ENCODE measurements around the gene RXFP3.
"Not testable (repeated sequence)": the region's sequence is repeated elsewhere in the genome, so short reads cannot be mapped to it uniquely, and the experiment has no call there.

The RXFP3 gene

DNA sequence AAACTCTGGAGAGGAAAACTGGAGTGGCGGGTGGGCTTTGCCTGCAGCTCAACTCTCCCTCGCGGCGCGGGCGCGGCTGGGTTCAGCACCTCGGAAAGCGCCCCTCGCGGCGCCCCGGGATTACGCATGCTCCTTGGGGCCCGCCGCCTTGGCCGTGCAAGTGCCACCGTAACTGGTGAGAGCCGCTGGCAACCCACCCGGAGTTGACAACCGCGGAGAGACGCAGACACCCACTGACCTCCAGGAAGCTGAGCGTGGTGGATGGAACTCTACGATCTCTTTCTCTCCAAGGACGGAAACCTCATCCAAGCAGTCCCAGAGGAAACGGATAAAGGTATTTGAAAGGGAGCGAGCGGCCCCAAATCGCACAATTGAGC lies 194 bp upstream of the RXFP3 start:
- DNase-seq (ENCODE audit: low spot score): peak; percentile 88

DNA sequence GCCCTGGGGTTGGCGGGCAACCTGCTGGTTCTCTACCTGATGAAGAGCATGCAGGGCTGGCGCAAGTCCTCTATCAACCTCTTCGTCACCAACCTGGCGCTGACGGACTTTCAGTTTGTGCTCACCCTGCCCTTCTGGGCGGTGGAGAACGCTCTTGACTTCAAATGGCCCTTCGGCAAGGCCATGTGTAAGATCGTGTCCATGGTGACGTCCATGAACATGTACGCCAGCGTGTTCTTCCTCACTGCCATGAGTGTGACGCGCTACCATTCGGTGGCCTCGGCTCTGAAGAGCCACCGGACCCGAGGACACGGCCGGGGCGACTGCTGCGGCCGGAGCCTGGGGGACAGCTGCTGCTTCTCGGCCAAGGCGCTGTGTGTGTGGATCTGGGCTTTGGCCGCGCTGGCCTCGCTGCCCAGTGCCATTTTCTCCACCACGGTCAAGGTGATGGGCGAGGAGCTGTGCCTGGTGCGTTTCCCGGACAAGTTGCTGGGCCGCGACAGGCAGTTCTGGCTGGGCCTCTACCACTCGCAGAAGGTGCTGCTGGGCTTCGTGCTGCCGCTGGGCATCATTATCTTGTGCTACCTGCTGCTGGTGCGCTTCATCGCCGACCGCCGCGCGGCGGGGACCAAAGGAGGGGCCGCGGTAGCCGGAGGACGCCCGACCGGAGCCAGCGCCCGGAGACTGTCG lies 976 bp downstream of the RXFP3 start:
- no peak for DNase-seq (ENCODE audit: low spot score)

DNA sequence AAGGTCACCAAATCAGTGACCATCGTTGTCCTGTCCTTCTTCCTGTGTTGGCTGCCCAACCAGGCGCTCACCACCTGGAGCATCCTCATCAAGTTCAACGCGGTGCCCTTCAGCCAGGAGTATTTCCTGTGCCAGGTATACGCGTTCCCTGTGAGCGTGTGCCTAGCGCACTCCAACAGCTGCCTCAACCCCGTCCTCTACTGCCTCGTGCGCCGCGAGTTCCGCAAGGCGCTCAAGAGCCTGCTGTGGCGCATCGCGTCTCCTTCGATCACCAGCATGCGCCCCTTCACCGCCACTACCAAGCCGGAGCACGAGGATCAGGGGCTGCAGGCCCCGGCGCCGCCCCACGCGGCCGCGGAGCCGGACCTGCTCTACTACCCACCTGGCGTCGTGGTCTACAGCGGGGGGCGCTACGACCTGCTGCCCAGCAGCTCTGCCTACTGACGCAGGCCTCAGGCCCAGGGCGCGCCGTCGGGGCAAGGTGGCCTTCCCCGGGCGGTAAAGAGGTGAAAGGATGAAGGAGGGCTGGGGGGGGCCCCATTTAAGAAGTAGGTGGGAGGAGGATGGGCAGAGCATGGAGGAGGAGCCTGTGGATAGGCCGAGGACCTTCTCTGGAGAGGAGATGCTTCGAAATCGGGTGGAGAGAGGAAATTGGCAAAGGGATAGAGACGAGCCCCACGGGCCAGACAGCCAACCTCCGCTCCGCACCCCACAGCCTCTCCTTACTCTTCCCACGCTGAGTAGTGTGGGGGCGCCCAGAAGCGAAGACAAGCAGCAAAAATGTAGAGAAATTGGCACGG lies 1.7 kb downstream of the RXFP3 start:
- DNase-seq (ENCODE audit: low spot score): no peak

DNA sequence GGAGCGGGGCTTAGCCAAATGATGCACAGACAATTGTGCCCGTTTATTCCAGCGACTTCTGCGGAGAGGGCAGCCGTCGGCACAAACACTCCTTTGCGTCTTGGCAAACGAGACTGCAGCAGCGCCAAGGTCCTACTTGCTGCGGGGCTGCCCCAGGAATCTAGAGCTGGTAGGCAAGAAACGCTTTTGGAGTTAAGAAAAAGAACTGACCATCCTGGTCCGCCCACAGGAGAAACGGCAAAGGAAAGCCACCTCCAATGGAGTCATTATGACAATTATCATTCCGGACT lies 2.3 kb downstream of the RXFP3 start:
- no peak for DNase-seq (ENCODE audit: low spot score)

DNA sequence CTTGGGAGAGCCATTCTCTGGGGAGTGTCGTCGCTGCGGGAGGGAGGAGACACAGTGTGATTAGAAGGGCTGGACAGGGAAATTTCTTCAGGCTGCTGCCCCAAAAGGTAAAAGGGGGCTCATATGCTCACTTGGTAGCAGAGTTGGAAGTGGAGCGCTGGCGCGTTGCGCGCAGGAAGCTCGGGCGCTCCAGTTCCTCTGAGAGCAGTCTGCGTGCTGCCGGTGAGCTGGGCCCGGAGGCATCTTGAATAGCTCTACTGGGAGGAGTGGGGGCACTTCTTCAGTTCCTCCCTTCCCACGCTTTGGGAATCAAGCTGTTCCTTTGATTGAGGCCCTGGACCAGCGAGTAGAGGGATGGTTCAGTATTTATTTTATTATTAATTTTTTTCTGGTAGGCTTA lies 2.7 kb downstream of the RXFP3 start:
- DNase-seq (ENCODE audit: low spot score): no peak

DNA sequence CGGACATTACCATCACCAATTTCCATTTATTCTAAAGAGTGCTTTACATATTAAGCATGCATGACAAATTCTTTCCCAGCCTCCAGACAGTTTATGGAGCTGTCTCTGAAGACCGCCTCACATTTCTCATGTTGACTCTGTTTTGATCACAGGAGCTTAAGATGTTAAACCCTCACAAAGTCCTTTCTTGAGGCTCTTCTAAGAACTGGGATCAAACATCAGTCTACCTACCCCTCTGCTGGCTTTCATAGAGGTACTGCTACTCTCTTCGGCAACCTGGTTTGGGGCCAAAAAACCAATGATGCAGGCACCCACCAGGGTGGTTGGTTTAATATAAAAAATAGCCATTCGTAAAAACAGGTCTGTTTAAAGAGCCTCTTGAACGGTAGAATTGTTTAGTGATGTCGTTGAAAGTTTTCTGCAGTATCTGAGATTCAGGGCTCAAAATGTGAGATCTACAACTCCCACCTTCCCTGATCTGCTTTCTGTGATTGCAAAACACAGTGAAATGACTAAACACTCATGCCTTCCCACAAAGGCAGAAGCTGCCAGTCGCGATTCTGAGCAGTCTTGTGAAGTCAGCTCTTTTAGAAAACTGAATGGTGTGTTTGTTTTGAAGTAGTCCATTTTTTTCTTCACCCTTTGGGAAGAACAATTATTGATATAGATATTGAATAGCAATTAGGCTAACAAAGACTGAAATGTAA lies 3.5 kb downstream of the RXFP3 start:
- DNase-seq (ENCODE audit: low spot score): peak; percentile 50

DNA sequence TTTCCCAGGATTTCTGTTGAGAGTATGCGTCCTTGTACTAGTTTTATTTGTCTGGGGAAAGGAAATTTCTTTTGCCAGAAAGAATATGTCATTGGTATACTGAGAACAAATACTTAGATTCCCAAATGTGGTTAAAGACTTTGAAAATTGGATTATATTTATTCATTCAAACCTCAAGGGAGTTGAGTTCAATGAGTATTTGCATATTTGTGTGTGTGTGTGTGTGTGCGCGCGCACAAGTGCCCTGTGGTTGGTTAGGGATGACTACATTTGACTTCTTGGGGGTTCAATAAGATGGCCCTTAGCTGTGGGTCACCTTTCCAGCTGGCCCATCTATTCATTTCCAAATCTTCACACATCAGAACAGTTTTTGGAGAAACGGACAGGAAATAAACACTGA lies 4.9 kb downstream of the RXFP3 start:
- no peak for DNase-seq (ENCODE audit: low spot score)

DNA sequence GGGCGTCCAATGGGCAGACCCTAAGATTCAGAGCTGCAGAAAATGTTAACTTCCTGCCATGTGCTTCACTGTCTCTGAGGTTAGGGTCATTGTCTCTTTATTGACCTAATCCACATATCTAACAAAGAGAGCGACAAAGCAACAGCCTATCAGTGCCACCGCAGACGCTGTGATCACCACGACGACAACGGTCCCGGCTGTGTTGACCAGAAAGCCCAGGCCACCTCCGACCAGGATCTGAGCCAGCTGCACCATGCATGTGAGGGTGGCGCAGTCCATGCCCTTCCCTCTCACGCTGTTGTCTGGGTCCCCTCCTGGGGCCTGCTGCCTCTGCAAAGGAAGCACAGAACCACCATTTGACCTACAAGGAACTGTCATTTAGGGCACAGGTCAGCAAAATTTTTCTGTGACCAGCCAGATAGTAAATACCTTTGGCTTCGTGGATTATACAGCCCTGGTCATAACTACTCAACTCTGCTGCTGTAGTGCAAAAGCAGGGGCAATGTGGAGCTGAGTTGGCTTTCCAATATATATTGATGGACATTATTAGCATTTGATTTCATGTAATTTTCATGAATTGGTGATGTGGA lies 8.5 kb downstream of the RXFP3 start:
- DNase-seq (ENCODE audit: low spot score): no peak

DNA sequence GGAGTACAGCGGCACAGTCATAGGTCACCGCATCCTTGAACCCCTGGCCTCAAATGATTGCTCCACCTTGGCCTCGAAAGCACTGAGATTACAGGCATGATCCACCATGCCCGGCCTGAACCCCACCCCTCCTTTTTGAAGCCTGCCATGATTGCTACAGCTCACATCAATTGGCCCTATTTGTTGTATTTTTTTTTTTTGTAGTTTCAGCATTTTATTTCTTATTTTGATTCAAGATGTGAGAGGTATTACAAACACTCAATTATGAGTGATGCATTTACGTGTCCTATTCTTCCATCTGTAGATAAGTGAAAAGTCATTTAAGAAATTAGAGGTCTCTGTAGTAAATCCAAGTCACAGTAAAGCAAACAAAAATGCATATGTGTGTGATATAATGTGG lies 16.0 kb downstream of the RXFP3 start:
- not testable (repeated sequence) for DNase-seq (ENCODE audit: low spot score)

DNA sequence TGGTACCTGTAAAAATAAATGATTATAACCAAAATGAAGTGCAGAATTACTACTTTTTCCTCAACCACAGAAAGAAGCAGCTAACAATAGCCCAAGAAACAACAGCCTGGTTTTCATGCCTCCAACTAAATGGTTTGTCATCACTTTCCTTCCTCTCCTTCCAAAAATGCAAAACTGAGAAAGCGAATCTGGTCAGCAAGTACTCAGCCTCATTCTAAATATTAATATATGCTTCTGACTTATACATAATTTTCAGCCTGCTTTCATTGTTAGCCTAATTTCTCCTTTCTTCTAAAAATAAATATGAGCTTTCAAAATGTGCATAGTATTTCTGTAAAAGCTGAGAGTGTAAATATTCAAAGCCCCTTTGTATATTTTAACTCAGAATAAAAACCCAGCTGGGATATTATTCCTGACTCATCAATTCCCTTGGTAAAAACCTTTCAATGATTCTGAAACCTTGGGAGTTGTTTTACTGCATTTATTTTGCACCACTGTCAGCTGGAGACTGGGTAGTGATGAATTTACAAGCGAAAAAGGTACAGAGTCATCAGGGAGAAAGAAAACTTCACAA lies 21.5 kb downstream of the RXFP3 start:
- no peak for DNase-seq (ENCODE audit: low spot score)

DNA sequence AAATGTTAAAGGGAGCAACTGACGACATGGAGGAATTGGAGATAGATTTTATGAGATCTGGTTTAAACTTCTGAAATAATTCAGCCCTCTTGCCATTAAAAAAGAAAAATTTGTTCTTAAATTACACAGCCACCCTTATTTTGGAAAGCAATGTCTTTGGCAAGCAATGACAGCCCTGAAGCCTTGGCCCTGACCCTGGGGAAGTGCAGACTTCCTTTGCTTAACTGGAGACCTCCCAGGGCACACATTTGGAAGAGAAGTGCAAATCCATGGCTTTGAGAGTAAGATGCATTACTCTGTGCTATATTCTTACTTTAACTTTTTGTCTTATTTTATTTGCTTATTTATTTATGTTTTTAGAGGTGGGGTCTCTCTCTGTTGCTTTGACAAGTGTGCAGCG lies 22.0 kb downstream of the RXFP3 start:
- no peak for DNase-seq (ENCODE audit: low spot score)

DNA sequence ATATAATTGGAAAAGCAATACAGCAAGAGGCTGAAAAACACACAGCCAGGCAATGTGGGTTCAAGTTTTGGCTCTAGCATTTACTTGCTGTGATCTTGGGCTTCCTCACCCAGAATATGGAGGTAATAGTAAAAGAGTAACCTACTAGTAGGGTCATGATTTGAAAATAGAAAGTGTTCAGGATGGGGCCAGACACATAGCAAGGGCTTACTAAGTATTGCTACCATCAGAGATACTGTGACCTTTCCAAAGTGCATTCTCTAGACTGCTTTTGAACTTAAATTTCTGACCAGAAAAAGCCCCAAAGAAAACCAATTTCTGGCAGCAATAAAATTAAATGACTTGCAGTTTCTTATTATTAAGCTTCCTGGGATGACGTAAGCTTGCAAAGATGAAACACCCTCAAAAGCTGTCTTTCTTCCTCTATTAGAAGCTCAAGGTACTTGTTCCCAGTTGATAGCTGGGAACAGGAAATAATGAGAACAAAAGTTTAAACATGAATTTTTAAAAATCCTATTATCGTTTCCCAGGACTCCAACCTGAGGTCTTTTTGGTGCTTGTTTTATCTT lies 28.0 kb downstream of the RXFP3 start:
- no peak for DNase-seq (ENCODE audit: low spot score)

DNA sequence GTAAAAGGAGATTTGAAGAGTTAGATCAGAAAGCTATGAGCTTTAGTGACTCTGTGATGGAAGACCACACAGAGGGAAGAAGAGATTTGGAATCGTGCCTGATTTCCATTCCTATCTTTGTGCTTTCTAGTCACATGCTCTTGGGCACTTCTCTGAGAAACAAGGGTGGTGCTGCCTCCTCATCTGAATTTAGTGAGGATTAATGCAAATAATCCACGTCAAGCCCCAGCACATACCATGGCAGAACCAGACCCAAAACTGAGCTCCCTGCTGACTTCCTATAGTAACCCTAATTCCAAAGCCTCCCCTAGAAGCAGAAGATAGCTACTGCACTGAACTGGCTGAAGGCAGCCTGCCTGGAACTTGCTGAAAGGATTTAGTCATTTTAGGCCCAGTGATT lies 30.6 kb downstream of the RXFP3 start:
- no peak for DNase-seq (ENCODE audit: low spot score)

DNA sequence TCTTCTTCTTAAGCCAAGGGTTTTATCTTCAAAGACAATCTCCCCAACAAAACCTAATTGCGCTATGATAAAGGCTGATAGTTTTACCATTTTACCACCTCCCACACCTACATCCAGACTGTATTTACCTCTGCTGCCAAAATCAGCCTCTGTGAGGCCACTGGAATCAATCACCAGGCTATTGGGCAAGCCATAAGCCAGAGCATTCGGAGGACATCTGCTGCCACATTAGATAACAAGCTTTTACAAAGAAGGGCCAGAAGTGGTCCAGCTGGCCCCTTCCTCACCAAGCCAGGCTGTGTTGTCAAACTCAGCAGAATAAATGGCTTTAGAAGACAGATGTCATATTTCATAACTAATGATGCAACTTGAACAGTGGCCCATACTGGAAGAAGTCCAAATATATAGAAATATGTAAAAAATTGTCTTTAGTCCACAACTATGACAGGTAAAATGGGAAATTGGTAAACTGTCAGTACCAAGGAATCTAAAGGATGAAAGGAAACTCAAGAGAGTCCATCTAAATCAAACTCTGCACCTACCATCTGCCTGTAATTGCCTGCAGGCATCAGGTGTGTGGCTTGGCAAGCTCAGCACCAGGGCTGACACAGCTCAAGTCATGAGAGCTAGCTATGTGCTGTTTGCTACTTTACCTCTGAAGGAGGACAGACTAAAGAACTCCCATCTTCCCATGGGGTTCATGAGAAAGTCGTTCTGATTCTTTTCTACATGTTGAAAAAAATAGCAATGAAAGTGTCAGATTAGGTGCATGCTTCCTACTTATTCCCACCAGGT lies 32.2 kb downstream of the RXFP3 start:
- no peak for DNase-seq (ENCODE audit: low spot score)

DNA sequence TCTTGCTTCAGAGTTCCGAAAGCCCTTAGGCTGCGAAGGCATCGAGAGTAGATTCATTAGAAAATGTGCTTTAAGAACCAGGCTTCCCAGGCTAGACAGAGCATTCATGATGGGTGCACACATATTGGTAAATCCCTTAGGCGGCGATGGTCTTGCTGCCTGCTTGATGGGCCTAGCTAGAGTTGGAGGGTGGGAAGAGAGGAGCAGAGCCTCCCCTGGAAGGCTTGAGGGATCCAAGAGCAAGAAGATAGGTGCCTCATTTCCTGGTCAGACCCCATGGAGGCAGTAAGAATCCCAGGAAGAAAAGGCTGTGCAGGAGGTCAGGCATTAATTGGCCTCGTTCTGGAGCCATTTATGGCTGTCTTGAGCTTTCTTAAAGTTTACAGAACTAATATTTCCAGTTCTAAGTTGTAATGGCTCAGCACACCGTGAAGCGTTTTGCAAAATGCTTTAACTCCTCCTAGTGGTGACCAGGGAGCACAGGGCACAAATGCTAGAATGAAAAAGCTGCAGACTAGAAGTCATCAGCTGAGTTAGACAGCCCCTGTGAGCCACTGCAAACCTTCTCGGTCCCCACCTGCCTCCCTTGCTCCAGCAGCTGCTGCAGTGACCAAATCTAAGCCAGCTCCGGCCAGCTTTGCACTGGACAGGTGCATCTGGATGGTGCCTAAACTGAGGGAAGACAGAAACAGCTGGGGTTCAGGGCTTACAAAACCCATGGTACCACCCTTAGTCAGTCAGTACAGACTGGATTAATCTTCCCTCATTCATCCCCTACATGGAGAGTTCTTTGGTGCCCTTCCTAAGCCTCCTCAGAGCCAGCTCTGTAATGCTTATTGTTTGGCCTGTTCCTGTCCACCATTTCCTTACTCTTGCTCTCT lies 33.6 kb downstream of the RXFP3 start:
- peak; percentile 75 for DNase-seq (ENCODE audit: low spot score)

DNA sequence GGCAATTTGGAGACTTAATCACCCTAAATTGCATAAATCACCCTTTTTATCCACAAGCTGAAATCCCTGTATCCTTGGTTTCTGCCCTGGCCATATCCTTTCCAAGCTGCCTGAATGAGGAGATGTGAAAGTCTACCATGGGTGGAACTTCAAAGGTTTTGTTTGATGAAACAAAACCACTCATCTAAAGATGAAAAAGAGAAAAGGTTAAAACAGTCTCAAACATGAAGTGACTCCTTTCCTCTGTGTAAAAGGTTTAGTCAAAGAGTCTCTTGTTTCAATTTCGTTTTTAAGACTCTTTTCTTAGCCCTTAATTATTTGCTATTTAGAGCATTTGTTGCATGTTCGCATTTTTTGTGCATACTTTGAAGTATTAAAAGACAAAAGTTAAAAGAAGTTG lies 37.1 kb downstream of the RXFP3 start:
- DNase-seq (ENCODE audit: low spot score): no peak

DNA sequence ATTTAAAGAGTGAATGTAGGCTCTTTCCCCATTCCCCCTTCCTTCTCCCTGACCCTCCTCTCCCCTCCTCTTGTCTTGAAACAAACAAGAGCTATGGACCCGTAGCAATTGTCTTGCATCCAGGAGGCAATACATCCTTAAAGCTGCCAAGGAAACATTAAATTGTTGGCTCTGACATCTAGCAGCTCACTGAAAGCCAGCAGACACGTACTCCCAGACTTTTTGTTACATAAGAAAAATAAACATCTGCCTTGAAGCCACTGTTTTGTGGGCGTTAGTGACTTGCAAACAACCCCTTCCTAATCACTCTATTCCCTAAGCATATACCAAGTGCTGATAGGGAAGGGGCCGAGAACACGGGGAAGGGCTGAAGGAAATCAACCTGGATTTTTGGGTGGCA lies 39.7 kb downstream of the RXFP3 start:
- no peak for DNase-seq (ENCODE audit: low spot score)

DNA sequence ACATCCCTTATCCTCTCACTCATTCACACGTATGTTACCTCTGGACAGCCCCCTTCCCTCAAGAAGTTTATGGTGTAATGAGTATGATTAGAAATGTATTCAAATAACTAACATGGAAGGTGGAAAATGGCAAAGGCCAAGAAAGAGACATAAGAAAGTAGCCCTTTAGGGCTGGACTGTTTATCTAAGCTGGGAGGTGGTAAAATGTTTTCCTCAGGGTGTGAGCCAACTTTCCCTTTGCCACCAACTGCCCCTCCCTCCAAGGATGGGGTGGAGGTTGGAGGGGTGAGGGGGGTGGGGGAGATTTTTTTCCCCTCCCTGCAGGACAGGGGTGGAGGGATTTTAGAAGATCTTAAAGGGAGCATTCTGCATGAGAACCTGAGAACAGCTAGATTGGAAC lies 40.1 kb downstream of the RXFP3 start:
- no peak for DNase-seq (ENCODE audit: low spot score)

DNA sequence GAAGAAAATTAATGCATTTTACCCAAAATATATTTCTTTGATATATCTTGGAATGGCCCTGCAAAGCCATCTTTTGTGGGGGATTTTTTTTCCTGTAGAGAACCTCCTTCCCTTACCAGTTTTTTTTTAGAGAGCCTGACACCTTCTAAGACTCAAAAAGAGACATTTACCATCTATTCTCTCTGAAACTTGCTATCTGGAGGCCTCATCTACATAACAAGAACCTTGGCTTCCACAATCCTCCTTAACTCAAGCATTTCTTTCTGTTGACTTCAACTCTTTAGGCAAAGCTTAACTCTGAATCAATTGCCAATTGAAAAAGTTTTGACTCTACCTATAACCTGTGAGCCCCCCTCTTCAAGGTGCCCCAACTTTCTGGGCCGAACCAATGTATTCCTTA lies 42.1 kb downstream of the RXFP3 start:
- no peak for DNase-seq (ENCODE audit: low spot score)

DNA sequence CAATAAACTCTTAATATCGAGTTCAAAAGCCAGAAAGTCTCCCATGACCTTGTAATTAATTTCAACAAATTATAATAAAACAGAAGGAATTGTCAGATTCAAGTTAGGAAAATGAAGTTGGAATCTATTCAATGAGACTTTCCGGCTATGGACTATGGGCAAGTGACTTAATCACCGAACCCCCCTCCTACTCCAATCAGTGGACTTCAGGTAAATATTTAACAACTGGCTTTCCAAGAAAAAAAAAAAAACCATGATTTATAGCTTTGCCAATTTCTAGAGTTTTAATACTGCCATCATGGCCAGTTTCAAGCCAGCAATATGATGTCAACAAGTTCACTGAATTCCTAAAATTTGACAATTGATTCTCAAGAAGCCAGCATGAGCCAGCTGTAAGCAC lies 43.8 kb downstream of the RXFP3 start:
- no peak for DNase-seq (ENCODE audit: low spot score)

Data from HuH-7.5 (cell line).